PC-9 (cell line): ENCODE measurements around the gene BGLAP.

Experiments
- EZH2 ChIP-seq: fragments of 200-600 bp; sonication (generic); IDR thresholded peaks from 2 replicates; pipeline ENCODE4 v1.8.0; 2017; ENCODE audit warnings: antibody characterized with exemption, low read depth
- TF ChIP-seq, protein P1 (sequence below): fragments of 200-600 bp; sonication (generic); conservative IDR thresholded peaks from 2 replicates; pipeline ENCODE4 v1.6.1; 2017; ENCODE audit warnings: mixed run types, antibody characterized with exemption, mild to moderate bottlenecking, moderate library complexity

DNA sequence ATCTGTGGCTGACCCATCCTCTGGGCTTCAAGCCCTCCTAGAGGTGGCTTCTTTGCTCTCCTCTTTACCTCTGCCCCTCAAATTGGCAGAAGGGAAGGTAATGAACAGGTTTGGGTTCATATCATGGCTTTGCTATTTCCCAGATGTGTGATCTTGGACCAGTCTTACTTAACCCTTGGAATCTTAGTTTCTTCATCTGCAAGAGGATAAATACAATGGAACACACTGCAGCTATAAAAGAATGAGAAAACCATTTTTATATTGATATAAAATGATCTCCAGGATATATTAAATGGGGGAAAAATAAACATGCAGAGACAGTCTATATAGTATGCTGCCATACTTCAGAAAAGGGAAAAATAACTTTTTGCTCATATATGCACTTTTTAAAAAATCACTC lies 47.9 kb downstream of the BGLAP start:
- TF ChIP-seq, protein P1, sequence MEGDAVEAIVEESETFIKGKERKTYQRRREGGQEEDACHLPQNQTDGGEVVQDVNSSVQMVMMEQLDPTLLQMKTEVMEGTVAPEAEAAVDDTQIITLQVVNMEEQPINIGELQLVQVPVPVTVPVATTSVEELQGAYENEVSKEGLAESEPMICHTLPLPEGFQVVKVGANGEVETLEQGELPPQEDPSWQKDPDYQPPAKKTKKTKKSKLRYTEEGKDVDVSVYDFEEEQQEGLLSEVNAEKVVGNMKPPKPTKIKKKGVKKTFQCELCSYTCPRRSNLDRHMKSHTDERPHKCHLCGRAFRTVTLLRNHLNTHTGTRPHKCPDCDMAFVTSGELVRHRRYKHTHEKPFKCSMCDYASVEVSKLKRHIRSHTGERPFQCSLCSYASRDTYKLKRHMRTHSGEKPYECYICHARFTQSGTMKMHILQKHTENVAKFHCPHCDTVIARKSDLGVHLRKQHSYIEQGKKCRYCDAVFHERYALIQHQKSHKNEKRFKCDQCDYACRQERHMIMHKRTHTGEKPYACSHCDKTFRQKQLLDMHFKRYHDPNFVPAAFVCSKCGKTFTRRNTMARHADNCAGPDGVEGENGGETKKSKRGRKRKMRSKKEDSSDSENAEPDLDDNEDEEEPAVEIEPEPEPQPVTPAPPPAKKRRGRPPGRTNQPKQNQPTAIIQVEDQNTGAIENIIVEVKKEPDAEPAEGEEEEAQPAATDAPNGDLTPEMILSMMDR: no peak
- no peak for TF ChIP-seq EZH2
